NCI-H2029 (cell line): ENCODE measurements around the gene TLE2.
A peak's percentile ranks its signal among the peaks of the same experiment; 100 is the strongest.

Source experiments
- DNase-seq: peaks from one replicate; lab custom pipeline; 2025; lab: John Stamatoyannopoulos, UW

The TLE2 gene

DNA sequence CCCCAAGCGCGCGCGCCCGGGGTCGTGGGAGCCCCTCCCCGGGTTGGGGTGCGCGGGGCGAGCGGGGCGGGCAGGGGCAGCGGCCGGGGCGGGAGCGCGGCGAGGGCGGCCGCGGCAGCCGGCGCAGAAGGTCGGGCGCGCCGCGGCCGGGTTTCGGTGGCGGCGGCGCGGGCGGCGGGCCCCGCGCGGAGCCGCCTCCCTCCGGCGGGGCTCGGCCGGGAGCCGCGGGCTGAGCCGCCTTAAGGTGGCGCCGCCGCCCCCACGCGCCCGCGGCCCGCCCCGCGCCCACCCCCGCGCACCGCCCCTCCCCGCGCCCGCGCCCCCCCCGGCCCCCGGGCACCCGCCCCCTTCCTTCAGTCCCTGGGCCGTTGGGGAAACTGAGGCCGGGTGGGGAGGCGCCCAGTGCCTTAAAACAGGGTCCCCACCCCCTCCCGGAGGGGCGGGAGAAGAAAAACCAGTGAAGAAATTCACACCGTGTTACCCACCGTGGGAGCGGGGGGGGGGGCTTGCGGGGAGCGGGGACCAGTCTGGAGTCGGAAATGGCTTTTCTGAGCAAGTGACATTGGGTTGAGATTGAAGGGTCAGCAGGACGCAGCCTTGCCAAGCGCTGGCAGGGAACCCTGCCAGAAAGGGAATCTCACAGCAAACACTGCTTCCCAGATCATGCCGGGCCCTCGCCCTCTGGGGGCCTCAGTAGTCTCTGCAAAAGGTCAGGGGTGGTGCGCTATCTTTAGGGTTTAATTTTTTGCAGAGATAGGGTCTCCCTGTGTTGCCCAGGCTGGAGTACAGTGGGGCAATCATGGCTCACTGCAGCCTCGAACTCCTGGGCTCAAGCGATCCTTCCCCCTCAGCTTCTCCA is at the start of gene TLE2:
TLE2 (minus strand) TSS at position 216 of the 859 bp plus-strand sequence. CDS start 376 bp downstream, outside the sequence.
- no peak for DNase-seq

DNA sequence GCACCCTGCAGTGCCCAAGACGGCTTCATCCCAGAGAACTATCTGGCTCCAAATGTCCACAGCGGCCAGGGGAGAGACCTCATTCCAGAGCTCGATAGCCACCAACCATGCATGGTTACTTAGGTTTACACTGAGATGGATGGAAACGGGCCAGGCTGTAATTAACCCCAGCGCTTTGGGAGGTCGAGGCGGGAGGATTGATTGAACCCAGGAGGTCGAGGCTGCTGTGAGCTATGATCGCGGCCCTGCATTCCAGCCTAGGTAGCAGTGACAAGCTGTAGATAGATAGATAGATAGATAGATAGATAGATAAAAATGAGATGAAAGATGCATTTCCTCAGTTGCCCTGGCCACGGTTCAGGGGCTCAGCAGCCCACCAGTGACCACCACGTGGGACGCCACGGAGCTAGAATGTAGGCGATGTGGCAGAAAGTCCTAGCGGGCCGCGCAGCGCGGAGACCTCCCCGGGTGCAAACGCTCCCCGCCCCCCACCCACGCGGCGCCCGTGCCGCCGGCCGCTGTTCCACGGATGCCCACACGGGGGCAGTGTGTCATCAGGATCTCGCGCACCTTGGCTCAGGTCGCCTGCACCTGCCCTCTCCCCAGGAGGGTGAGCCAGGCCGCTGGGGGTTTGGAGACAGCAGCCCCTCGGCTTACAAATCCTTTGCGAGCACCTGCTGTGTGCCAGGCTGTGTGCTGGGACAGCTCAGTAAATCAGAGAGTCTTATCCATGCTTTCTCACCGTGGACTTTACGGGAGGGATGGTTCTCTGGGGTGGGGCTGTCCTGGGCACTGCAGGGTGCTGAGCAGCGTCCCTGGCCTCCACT is 46.7 kb upstream of the TLE2 start:
- peak; percentile 57 for DNase-seq

DNA sequence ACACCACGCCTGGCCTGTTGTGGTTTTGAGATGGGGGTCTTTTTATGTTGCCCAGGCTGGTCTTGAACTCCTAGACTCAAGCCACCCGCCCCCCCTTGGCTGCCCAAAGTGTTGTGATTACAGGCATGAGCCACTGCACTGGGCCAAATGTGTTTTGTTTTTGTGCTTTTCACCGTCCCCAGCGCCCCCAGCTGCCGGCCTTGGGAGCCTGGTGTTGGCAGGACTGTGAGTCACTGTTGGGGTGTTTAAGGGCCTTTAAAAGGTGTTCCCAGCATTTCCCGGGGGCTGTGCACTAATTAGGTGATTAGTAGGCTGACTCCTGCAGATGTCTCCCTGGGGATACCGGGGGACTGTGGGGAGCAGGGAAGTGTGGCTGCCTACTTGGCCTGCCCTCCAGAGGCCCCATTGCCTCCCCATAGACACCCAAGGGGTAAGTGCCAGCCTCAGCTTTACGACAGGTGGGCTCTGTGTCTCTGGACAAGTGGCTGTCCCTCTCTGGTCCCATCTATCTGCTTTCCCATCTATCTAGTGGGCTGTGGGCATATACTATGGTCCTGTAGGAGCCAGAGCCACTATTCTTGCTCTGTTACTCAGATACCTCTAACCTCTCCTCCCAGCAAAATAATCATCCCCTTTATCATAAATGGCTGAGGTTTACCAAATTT is 45.0 kb upstream of the TLE2 start:
- DNase-seq: no peak

DNA sequence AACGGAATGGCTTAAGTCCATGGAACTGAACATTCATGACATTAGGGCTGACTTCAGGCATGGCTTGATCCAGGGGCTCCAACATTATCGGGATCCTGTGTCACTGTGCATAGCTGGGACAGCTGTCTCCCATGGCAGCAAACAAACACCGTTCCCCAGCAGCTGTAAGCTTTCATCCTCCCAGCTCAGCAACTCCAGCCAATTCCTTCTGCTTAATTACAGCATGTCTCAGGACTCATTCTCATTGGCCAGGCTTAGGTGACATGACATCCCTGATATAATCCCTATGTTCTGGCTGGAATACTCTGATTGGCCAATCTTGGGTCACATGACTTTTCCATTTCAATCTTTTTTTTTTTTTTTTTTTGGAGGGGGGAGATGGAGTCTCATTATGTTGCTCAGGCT is 44.1 kb upstream of the TLE2 start:
- peak; percentile 86 for DNase-seq

DNA sequence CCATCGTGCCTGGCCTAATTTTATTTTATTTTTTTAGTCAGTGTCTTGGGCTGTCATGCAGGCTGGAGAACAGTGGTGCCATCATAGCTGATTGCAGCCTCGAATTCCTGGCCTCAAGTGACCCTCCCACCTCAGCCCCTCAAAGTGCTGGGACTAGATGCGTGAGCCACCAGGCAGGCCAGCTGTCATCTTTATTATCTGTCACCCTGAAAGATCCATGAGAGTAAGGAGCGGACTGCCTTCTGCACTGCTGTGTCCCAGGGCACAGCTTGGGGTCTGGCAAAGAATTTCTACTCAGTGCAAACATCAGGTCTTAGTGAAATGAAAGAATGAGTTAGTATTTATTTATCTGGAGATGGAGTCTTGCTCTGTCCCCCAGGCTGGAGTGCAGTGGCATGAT is 42.7 kb upstream of the TLE2 start:
- no peak for DNase-seq

DNA sequence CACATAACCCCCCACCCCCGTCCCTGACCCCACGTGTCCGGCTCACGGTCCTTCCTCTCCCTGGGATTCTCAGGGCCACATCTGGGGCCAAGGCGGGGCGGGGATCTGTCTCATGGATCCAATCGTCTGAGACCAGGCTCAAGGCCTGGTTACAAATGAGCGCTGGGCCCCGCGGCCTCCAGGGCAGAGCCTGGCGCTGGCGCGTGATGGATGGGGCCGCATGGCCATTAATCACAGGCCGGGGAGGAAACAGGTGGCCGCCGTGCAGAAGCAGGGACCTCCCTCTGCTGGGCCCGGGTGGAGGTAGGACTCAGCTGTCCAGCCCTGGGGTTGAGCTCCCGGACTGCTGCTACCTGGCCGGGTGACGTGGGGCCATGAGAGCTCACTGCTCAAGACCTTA is 39.0 kb upstream of the TLE2 start:
- no peak for DNase-seq

DNA sequence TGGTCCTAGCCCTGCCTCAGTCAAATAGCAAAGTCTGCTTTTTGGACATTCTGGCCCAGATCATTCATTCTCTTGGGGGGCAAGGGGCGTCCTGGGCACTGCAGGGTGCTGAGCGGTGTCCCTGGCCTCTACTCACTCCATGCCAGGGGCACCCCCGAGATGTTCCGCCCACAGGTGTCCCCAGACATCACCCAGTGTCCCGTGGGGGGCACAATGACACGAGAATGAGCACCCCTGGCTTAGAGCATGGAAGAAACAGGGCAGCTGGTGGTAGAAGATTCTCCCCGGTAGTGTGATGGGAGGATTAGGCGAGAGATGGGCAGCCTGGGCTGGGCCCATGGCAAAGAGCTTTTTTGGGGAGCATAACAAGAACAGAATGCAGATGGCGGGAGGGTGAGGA is 38.5 kb upstream of the TLE2 start:
- DNase-seq: no peak

DNA sequence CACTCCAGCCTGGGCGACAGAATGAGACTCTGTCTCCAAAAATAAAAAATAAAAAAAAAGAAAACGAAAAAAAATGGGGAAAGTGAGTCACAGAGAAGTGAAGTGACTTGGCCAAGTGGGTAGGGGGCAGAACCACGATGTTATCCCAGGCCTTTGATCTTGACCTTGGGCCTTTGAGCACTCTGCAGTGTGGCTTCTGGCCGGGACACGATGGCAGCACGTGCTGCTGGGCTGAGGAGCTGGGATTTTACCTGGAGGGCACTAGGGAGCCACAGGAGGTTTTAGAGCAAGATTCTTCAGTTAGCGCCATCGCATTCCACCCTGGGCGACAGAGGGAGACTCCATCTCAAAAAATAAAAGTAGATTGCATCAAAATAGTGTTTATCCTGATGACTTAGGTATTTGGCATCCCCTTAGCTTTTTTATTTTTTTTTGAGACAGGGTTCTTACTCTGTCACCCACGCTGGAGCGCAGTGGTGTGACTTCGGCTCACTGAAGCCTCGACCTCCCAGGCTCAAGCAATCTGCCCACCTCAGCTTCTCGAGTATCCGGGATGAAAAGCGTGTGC is 37.5 kb upstream of the TLE2 start:
- no peak for DNase-seq

DNA sequence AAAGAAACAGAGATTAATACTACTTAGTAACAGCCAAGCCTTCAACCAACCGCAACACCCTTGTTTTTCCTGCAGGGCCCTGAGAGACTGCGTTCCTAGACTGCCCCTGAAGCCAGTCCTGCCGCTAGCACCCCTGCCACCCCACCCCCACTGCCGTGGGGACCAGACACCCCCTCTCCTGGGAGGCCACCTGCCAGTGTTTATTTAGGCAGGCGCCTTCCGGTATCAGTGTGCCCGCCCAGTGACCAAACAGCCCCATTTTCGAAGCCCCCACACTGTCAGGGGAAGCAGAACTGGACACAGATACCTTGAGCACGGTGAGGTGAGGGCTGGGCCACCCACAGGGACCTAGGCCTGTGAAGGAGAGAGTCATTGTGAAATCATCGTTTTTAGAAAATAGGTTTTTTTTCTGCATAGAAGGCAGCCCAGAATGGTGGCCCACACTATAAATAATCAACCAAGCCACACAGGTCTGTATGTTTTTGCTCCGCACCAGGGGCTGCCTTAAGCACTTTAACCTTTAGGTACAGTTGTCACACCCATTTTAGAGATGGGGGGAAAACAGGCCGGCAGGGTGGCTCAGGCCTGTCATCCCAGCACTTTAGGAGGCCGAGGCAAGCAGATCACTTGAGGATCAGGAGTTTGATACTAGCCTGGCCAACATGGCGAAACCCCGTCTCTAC is 36.7 kb upstream of the TLE2 start:
- DNase-seq: peak; percentile 63

DNA sequence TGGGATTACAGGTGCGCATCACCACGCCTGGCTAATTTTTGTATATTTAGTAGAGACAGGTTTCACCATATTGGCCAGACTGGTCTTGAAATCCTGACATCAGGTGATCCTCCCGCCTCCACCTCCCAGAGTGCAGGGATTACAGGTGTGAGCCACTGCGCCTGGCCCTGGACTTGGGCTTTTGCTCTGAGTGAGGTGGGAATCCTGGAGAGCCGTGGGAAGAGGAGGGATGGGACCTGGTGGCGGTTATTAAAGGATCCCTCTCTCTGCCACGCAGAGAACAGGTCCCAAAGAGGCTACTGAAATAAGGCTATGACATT is 34.9 kb upstream of the TLE2 start:
- DNase-seq: no peak

DNA sequence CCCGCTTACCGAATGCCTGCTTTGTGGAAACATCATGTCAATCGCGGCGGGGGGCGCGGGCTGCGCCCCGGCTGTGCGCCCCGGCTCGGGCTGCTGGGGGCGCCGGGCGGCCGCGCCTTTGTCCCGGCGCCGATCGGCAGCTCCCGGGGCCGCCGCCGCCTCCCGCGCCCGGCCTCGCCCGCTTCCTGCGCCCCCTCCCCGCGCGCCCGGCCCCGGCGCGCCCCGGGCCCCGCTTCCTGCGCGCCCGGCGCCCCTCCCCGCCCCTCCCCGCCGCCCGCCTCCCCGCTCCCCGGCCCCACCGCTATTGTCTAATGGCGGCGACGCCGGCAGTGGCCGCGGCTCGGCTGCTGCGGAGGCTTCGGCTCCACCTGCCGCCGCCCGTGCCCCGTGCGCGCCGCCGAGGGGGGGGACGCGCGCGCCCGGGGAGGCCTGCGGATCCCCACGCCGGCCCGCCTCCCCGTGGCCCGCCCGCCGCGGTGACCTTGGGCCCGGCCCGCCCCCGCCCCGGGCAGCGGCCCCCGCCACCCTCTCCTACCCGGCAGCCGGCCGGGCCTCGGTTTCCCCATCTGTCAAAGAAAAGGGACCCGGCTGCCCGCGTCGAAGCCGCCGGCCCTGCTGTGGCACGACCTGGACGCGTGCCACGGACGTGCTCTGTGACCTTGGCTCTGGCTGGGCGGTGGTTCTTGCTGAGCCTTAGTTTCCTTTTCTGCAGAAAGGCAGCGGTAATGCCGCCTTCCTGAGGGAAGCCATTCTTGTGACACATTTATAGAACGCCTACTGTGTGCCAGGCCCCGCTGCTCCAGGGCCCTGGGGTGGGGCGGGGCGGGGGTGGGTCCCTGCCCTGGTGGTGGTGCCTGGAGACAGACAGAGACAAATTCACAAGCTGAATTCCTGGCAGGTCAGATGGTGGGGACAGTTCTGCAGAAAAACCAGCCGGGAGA is 33.4 kb upstream of the TLE2 start, which contains the start of gene TLE5:
TLE5 (minus strand) TSS at position 331 of the 941 bp plus-strand sequence; CDS start at position 36, 295 bp downstream.
- DNase-seq: peak; percentile 42

DNA sequence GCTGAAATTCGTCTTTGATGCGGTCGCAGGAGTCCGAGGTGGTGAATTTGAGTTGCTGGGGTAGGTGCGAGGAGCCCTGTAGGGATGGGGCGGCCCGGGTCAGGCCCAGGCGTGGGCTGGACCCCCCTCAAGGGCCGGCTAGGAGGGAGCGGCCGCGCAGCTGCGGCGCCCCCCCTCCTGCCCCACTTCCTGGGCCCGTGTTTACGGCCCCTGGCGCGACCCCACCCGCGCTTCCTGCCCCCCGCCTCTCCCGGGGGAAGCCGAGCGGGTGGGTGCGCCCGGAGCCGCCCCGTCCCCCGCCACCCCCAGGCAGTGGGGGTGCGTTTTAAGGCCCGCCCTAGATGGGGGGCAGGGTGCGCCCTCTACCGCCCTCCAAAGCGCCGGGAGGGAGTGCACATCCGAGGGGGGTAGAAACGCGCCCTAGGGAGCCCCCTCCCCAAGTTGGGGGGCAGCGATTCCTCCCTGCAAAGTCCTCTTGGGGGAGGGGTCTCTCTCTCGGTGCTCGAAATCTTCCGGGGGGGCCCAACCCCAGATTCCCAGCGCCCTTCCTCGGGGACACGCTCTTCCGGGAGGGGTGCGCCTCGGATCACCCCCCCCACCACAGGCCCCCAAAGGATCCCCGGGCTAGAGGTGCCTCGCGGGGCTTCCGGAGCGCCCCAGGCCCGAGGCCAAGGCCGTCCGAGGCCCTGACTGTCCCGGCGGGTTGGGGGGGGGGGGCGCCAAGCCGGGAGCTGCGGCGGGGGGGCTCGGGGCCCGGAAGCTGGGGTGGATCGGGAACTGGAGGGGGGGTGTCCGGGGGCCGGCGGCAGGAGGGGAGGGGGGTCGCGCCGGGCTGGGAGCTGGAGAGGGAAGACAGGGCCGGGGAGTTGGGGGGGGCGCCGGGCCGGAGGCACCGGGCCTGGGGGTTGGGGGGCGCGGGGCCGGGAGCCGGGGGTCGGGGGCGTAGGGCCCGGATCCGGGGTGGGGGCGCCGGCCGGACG is 32.4 kb upstream of the TLE2 start:
- DNase-seq: no peak

DNA sequence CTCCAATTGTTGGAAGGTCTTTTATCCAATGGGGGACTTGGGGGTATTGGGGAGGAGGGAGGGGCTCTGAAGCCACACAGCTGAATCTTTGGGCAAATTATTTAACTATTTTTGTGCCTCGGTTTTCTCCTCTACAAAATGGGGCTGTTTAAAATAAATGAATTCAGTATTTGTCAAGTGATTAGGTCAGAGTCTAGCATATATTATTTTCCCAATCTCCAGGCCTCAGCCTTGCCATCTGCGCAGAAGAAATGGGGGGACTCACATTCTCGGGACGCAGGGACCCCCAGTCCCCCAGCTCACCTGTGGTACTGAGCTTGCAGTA is 31.7 kb upstream of the TLE2 start:
- no peak for DNase-seq

DNA sequence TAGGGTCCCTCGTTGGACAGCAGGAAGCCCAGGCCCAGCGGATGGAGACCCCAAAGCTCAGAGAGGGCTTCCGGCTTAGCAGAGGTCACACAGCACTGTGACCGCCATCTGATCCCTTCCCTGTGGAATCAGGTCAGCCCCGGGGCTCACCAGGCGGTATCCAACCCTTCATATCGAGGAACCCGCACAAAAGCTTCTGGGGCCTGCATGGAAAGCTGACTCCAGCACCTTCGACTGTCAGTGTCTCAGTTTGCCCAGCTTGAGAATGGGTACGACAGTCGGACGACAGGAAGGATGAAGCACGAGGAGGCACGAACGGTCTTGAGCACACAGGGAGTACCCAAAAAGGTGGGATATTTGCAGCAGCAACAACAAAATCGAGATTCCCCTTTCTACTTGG is 30.6 kb upstream of the TLE2 start:
- DNase-seq: no peak

DNA sequence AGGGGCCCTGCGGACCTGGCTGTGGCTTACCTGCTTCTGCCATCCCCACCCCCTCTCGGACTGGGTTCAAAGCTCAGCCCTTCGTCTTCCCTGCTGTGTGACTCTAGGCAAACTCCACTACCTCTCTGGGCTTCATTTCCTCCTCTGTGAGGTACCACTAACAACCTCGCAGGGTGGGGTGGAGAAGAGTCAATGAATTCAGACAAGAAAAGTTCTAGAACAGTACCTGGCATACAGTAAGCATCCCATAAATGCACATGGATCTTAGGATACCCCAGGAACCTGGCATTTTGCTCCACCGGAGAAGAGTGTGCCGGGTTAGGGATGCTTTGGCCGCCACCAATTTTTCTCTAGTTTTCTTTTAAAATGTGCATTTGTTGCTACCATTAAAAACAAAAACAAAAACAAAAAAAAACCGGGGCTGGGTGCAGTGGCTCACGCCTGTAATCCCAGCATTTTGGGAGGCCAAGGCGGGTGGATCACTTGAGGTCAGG is 29.8 kb upstream of the TLE2 start:
- DNase-seq: no peak

DNA sequence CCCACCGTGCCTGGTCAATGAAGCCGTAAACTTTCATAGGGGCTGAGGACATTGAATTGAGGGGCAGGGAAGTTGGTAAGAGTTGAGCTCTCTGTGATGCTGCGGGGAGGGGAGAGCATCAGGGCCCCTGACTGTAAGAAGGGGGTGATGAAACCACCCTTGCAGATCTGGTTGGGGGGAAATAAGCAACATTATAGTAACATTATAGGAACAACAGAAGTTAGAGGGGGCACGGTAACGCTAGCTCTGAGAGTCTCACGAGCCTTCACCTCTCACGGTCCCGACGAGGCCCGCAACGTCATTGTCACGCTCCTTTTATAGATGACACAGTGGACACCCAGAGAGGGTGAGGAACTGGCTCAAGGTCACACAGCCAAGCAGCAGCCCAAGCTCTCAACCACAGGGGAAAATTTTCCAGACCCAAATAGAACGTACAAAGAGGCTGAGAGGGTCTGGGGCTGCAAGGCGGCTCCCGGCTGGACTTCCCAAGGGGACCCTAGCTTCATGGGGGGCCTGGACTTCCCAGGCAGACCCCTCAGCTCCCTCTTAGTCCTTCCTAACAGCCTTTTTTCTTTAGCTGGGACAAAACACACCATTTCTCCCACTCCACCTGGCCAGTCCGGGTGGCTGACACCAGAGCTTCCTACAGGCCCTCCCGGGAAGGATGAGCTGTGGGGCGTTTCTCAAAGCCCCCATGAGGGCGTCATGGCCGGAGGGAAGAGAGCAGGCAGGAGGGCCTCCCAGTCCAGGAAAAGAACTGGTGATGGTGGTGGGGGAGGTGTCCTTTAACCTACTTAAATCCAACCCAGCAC is 29.1 kb upstream of the TLE2 start:
- no peak for DNase-seq

DNA sequence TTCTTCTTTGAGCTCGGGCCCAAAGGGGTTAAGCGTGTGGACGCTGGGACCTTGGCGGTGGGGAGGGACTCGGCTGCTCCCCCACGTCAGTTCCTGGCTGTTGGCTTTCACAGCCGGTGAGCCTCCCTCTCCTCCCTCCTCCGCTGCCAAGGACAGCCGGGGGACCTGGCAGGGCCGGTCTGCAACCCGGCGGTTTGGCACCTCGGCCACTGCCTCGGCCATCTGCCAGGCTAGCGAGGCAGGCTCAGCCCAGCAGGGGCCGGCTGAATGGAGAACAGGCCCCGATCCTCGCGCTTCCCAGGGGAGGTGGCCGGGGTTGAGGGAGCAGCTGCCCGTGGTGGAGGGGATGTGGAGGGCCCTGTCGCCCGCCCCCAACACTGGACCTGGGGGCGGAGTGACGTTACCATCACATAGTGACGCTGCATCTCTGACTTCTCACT is 28.2 kb upstream of the TLE2 start:
- DNase-seq: peak; percentile 90

DNA sequence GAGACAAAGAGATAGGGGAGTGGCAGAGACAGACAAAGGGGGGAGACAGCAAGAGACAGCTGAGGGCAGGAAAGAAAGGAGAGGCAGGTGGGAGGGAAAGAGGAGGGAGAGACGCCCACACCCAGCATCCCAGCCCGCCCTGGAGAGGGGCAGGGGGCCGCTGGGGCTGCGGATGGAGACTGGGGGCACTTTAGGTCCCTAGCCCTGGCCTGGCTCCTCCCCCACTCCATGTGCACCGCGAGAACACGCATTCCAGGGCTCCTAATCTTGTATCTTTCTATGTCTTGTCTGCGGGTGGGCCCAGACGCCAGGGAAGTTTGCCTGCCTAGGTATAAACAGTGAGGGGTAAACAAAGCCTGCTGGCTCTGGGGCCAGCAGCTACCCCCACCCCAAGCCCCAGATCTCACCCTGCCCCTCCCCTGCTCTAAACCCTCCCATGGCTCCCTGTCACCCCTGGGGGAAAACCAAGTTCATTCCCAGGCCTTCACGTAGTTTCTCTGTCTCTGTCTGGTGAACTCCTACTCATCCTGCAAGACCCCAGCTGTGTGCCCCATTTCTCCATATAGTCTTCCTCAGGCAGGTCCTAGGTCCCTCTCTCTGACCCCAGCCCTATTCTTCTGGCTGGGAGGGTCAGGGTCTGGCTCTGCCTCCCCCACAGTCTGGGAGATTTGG is 27.5 kb upstream of the TLE2 start:
- no peak for DNase-seq
